Tibial artery (tissue), 4 donors: ENCODE measurements around the gene ARSI.

Experiments used
- DNase-seq, 2 donors: peaks; one replicate each; pipeline ENCODE4 v3.0.0-alpha.2; 2019
- H3K27ac ChIP-seq, 2 donors: fragments of 200-600 bp; sonication (generic) in 1 of 2; 1 replicate in 1 of 2; 2 replicates in 1 of 2; pipeline ENCODE4 v1.5.1; 2018 to 2019; ENCODE audit warnings: mild to moderate bottlenecking in 1 of 2
- H3K27me3 ChIP-seq, 2 donors: fragments of 200-600 bp; sonication (generic) in 1 of 2; one replicate each; pipeline versions ENCODE4 v1.5.1 to v1.6.0; 2016 to 2019
- H3K36me3 ChIP-seq, 3 donors: fragments of 200-600 bp; sonication (generic) in 2 of 3; one replicate each; pipeline ENCODE4 v1.5.1; 2016 to 2019; ENCODE audit warnings: mild to moderate bottlenecking in 2 of 3
- H3K4me1 ChIP-seq, 4 donors: fragments of 200-600 bp; sonication (generic) in 2 of 4; 1 replicate in 3 of 4; 2 replicates in 1 of 4; pipeline ENCODE4 v1.5.1; 2016 to 2019
- H3K4me3 ChIP-seq, 2 donors: fragments of 200-600 bp; sonication (generic) in 1 of 2; 1 replicate in 1 of 2; 2 replicates in 1 of 2; pipeline ENCODE4 v1.5.1; 2018 to 2019; ENCODE audit warnings: mild to moderate bottlenecking in 2 of 2
- H3K9me3 ChIP-seq, 3 donors: fragments of 200-600 bp; sonication (generic) in 1 of 3; one replicate each; pipeline ENCODE4 v1.5.1; 2016 to 2019
- CTCF ChIP-seq, 2 experiments: fragments of 200-600 bp in 1 of 2; fragments of 450-650 bp in 1 of 2; IDR thresholded peaks; one replicate each; pipeline ENCODE4 v1.5.1; 2017 to 2019; ENCODE audit warnings: antibody characterized with exemption in 2 of 2, mild to moderate bottlenecking in 1 of 2, moderate library complexity in 1 of 2
- intact Hi-C: fragments of 100-400 bp; cut with DNase I; formaldehyde crosslinking; loops from one replicate; pipeline ENCODE4 v1.15.0; 2023; ENCODE audit warnings: low total_unique reads

ARSI gene

GRCh38 chr5:150315245-150315644, 12.5 kb upstream of the ARSI start:
- intact Hi-C loops = no loop called here
- TF ChIP-seq CTCF (IDR thresholded peaks at IDR 0.05) = no peak

GRCh38 chr5:150313921-150314716, 11.4 kb upstream of the ARSI start:
- intact Hi-C loops = no loop called here
- no peak for DNase-seq
- H3K9me3 ChIP-seq = no peaks in the 10 kb centered on the region
- peaks cover 0 to 3% (median 0%) of the 10 kb centered on the region in 4 donors for H3K4me1 ChIP-seq
- no peak overlapping the region for H3K27ac ChIP-seq
- H3K4me3 ChIP-seq = no peak overlapping the region
- H3K27me3 ChIP-seq = peaks cover 0 to 5% of the 10 kb centered on the region in 2 donors
- no peaks in the 10 kb centered on the region for H3K36me3 ChIP-seq
- TF ChIP-seq CTCF (IDR thresholded peaks at IDR 0.05) = no peak

More at GRCh38 chr5:150315245-150315644, 12.5 kb upstream of the ARSI start:
- Histone ChIP-seq H3K4me3 (no peak overlapping the region), H3K9me3 (no peaks in the 10 kb centered on the region), H3K27me3 (no peaks in the 10 kb centered on the region), H3K27ac (no peak overlapping the region), H3K4me1 (peaks cover 0 to 3% (median 0%) of the 10 kb centered on the region in 4 donors), H3K36me3 (no peaks in the 10 kb centered on the region)
- DNase-seq = no peak

GRCh38 chr5:150313501-150313900, 10.8 kb upstream of the ARSI start:
- Histone ChIP-seq H3K4me3 (no peak overlapping the region), H3K36me3 (no peaks in the 10 kb centered on the region), H3K4me1 (no peaks in the 10 kb centered on the region), H3K27ac (no peak overlapping the region), H3K27me3 (peaks cover 0 to 6% of the 10 kb centered on the region in 2 donors), H3K9me3 (no peaks in the 10 kb centered on the region)
- intact Hi-C loops = no loop called here
- no peak for TF ChIP-seq CTCF (IDR thresholded peaks at IDR 0.05)
- no peak for DNase-seq

GRCh38 chr5:150312518-150312917, 9.8 kb upstream of the ARSI start:
- no peak overlapping the region for H3K4me3 ChIP-seq

GRCh38 chr5:150311015-150311692, 8.4 kb upstream of the ARSI start:
- DNase-seq = no peak
- Histone ChIP-seq H3K9me3 (no peaks in the 10 kb centered on the region), H3K4me1 (no peaks in the 10 kb centered on the region), H3K27me3 (peaks cover 0 to 6% of the 10 kb centered on the region in 2 donors), H3K4me3 (no peak overlapping the region), H3K36me3 (no peaks in the 10 kb centered on the region), H3K27ac (no peak overlapping the region)
- intact Hi-C loops = no loop called here
- no peak for TF ChIP-seq CTCF (IDR thresholded peaks at IDR 0.05)

More at GRCh38 chr5:150312518-150312917, 9.8 kb upstream of the ARSI start:
- Histone ChIP-seq H3K27ac (no peak overlapping the region), H3K9me3 (no peaks in the 10 kb centered on the region), H3K4me1 (no peaks in the 10 kb centered on the region), H3K36me3 (no peaks in the 10 kb centered on the region), H3K27me3 (peaks cover 0 to 6% of the 10 kb centered on the region in 2 donors)
- no peak for DNase-seq
- TF ChIP-seq CTCF (IDR thresholded peaks at IDR 0.05) = no peak
- intact Hi-C loops = no loop called here
